ENCODE measurements around the gene ZBTB45. TPM values are rescaled to one million over a fixed set of nuclear protein-coding genes. Genes with fewer than 3 reads are reported as not detected.

Gene ZBTB45
- total RNA-seq, 1 experiment from 2014 or later = 19.7 TPM

DNA sequence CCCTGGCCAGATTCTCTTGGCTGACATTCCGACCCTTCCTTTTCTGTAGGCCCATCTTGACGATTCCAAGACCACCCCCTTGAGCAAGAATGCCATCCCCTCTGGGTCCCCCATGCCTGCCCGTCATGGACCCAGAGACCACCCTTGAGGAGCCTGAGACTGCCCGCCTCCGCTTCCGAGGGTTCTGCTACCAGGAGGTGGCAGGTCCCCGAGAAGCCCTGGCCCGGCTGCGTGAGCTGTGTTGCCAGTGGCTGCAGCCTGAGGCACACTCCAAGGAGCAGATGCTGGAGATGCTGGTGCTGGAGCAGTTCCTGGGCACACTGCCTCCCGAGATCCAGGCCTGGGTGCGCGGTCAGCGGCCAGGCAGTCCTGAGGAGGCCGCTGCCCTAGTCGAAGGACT is 42.5 kb downstream of the ZBTB45 start:
- Mint-ChIP-seq H3K27me3 (ENCODE audit: low read depth) (no peaks in the 10 kb centered on the region; the same call in none of the 2 replicates), H3K4me1 (peaks cover 9% of the 10 kb centered on the region), H3K4me3 (peak overlapping the region; percentile 89), H3K9me3 (no peaks in the 10 kb centered on the region), H3K27ac (peak overlapping the region; percentile 50; the same call in 1 of the 2 replicates), H3K36me3 (no peaks in the 10 kb centered on the region)
- DNase-seq (ENCODE audit: low spot score) (no peak), ATAC-seq (no peak)
- POLR2A ChIA-PET = interaction anchor here (0.6 kb wide), 1 partner anchor 47 kb away, joined by 6 read pairs; no protein-coding TSS in a partner anchor
- TF ChIP-seq, protein P1, sequence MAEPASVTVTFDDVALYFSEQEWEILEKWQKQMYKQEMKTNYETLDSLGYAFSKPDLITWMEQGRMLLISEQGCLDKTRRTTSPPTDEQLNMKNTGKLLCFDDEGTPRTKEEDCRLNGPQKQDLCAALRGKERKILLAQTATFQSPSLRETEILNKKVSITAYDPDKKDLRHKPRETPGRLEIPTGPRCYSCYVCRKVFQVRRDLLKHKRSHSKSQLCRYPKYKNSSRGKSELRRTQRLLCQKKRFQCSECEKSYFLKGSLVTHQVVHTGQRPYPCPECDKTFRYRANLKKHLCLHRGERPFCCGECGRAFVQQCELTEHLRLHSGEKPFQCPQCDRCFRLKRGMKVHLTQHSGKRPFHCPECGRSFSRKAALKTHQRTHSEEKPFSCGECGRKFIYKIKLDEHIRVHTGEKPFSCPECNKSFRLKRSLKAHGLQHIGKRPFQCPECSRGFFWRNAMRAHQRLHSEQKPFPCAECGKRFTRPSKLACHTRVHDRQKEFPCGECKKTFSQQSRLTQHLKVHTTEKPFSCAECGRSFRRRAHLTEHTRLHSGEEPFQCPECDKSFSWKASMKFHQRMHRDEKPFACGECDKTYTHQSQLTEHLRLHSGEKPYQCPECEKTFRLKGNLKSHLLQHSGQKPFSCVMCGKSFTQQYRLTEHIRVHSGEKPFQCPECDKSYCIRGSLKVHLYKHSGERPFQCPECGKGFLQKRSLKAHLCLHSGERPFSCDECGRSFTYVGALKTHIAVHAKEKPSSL (CRISPR knock-in tag; conservative IDR thresholded peaks at IDR 0.05) = no peak
- TF ChIP-seq FOXP1 (CRISPR knock-in tag; IDR thresholded peaks at IDR 0.05; ENCODE audit: borderline replicate concordance) = no peak
- no peak for TF ChIP-seq TCF7 (CRISPR knock-in tag; IDR thresholded peaks at IDR 0.05; ENCODE audit: low read depth)
- TF ChIP-seq NFATC4 (CRISPR knock-in tag; IDR thresholded peaks at IDR 0.05) = no peak
- no peak for TF ChIP-seq SMAD3 (CRISPR knock-in tag; IDR thresholded peaks at IDR 0.05; ENCODE audit: borderline replicate concordance)
- no peak for TF ChIP-seq ZNF671 (CRISPR knock-in tag; IDR thresholded peaks at IDR 0.05)
- TF ChIP-seq, protein P2, sequence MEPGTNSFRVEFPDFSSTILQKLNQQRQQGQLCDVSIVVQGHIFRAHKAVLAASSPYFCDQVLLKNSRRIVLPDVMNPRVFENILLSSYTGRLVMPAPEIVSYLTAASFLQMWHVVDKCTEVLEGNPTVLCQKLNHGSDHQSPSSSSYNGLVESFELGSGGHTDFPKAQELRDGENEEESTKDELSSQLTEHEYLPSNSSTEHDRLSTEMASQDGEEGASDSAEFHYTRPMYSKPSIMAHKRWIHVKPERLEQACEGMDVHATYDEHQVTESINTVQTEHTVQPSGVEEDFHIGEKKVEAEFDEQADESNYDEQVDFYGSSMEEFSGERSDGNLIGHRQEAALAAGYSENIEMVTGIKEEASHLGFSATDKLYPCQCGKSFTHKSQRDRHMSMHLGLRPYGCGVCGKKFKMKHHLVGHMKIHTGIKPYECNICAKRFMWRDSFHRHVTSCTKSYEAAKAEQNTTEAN (CRISPR knock-in tag; IDR thresholded peaks at IDR 0.05) = no peak
- TF ChIP-seq ETV6 (CRISPR knock-in tag; IDR thresholded peaks at IDR 0.05) = no peak
- TF ChIP-seq, protein P3, sequence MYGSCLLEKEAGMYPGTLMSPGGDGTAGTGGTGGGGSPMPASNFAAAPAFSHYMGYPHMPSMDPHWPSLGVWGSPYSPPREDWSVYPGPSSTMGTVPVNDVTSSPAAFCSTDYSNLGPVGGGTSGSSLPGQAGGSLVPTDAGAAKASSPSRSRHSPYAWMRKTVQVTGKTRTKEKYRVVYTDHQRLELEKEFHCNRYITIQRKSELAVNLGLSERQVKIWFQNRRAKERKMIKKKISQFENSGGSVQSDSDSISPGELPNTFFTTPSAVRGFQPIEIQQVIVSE (CRISPR knock-in tag; IDR thresholded peaks at IDR 0.05; ENCODE audit: borderline replicate concordance) = no peak
- no peak for TF ChIP-seq ZBTB21 (CRISPR knock-in tag; IDR thresholded peaks at IDR 0.05; ENCODE audit: borderline replicate concordance)
- TF ChIP-seq, protein P4, sequence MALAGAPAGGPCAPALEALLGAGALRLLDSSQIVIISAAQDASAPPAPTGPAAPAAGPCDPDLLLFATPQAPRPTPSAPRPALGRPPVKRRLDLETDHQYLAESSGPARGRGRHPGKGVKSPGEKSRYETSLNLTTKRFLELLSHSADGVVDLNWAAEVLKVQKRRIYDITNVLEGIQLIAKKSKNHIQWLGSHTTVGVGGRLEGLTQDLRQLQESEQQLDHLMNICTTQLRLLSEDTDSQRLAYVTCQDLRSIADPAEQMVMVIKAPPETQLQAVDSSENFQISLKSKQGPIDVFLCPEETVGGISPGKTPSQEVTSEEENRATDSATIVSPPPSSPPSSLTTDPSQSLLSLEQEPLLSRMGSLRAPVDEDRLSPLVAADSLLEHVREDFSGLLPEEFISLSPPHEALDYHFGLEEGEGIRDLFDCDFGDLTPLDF (CRISPR knock-in tag; IDR thresholded peaks at IDR 0.05) = no peak
- no peak for TF ChIP-seq ZNF416 (CRISPR knock-in tag; IDR thresholded peaks at IDR 0.05)
- TF ChIP-seq RELA (CRISPR knock-in tag; IDR thresholded peaks at IDR 0.05; ENCODE audit: borderline replicate concordance) = no peak
- CTCF ChIA-PET = no interaction called here

DNA sequence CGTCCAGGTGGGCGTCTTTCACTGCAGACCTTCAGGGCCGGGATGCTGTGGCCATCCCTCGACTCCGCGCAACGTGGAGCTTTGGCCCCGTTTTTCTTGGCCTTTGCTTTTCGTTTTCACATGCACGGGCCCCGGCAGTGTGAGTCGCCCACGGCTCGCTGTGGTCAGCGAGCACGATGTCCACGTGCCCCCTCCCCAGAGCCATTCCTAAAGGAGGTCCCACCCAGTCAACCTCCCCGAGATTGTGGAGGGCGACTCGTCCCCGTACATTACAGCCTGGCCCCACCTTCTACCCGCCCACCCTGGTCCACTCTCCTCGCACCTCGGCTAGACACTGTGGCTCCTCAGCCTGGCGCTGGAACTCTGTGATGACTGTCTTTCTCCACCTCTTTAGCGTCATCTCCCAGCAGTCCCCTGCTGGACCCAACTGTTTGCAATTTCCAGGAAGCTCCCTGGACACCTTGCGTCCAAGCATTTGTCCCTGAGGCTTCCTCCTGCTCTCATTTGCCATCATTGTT is 43.1 kb downstream of the ZBTB45 start:
- Mint-ChIP-seq H3K4me1 (peaks cover 9% of the 10 kb centered on the region), H3K4me3 (peak overlapping the region; percentile 89), H3K36me3 (no peaks in the 10 kb centered on the region), H3K27me3 (ENCODE audit: low read depth) (no peaks in the 10 kb centered on the region; the same call in none of the 2 replicates), H3K9me3 (no peaks in the 10 kb centered on the region), H3K27ac (peak overlapping the region; percentile 50; the same call in 1 of the 2 replicates)
- TF ChIP-seq FOXP1 (CRISPR knock-in tag; IDR thresholded peaks at IDR 0.05; ENCODE audit: borderline replicate concordance) (peak; percentile 21; the same call in 1 of the 2 replicates), FOXK1 (CRISPR knock-in tag; IDR thresholded peaks at IDR 0.05) (no peak), NFE2L1 (CRISPR knock-in tag; IDR thresholded peaks at IDR 0.05) (0 out of 2 replicates have a peak, but pooled peaks have one; percentile 46)
- TF ChIP-seq, protein P5, sequence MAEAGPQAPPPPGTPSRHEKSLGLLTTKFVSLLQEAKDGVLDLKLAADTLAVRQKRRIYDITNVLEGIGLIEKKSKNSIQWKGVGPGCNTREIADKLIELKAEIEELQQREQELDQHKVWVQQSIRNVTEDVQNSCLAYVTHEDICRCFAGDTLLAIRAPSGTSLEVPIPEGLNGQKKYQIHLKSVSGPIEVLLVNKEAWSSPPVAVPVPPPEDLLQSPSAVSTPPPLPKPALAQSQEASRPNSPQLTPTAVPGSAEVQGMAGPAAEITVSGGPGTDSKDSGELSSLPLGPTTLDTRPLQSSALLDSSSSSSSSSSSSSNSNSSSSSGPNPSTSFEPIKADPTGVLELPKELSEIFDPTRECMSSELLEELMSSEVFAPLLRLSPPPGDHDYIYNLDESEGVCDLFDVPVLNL (CRISPR knock-in tag; IDR thresholded peaks at IDR 0.05; ENCODE audit: borderline replicate concordance, low read depth) = 0 out of 2 replicates have a peak, but pooled peaks have one; percentile 51
- ATAC-seq = no peak
- ChIA-PET POLR2A (no interaction called here), CTCF (interaction anchor here (1.0 kb wide), 1 partner anchor 19 kb away, joined by 4 read pairs; no protein-coding TSS in a partner anchor)
- DNase-seq (ENCODE audit: low spot score) = no peak

All from WTC11 (cell line).